GM21526 (cell line): Measurements from ENCODE around the gene GEMIN4.
"Not testable (repeated sequence)": the region's sequence is repeated elsewhere in the genome, so short reads cannot be mapped to it uniquely, and the experiment has no call there.

Source experiments
- ATAC-seq: cut with Tn5 transposase; IDR thresholded peaks from one replicate; pipeline ENCODE4 v1.9.1; 2021; ENCODE audit warnings: moderate library complexity; ENCODE audit not compliant: unreplicated experiment, low FRiP score

The GEMIN4 gene

GRCh38 chr17:781805-782731 lies 30.0 kb upstream of the GEMIN4 start, which contains the start of the genes GLOD4 and MRM3:
GLOD4 (minus strand) TSS chr17:782280; CDS start chr17:782255, 25 bp downstream.
MRM3 (plus strand) TSS chr17:782353; CDS start chr17:782379, 26 bp downstream.
- peak; percentile 83 for ATAC-seq

- ATAC-seq, result no peak
These were observed 26.0 kb upstream of the GEMIN4 start for GRCh38 chr17:778096-778495.

- no peak for ATAC-seq
These were observed 22.2 kb upstream of the GEMIN4 start for GRCh38 chr17:774313-774584.

- no peak for ATAC-seq
These were observed 21.6 kb upstream of the GEMIN4 start for GRCh38 chr17:773467-774312.

GRCh38 chr17:773016-773415 lies 21.0 kb upstream of the GEMIN4 start:
- no peak for ATAC-seq

- no peak for ATAC-seq
These were observed 15.0 kb upstream of the GEMIN4 start for GRCh38 chr17:767076-767475.

GRCh38 chr17:760371-760770 lies 8.3 kb upstream of the GEMIN4 start:
- ATAC-seq, result no peak

GRCh38 chr17:759964-760363 lies 7.9 kb upstream of the GEMIN4 start:
- no peak for ATAC-seq

GRCh38 chr17:756010-756567 lies 4.0 kb upstream of the GEMIN4 start:
- not testable (repeated sequence) for ATAC-seq

- not testable (repeated sequence) for ATAC-seq
These were observed 3.4 kb upstream of the GEMIN4 start for GRCh38 chr17:755319-755961.

- no peak for ATAC-seq
These were observed 1.4 kb upstream of the GEMIN4 start for GRCh38 chr17:753418-753817.

- no peak for ATAC-seq
These were observed 656 bp upstream of the GEMIN4 start for GRCh38 chr17:752620-753219.

GRCh38 chr17:751269-752001 lies 629 bp downstream of the GEMIN4 start:
- ATAC-seq, result peak; percentile 28

- ATAC-seq, result no peak
These were observed 1.5 kb downstream of the GEMIN4 start for GRCh38 chr17:750431-751037.

- ATAC-seq, result not testable (repeated sequence)
These were observed 2.7 kb downstream of the GEMIN4 start for GRCh38 chr17:749359-749758.

GRCh38 chr17:748604-749003 lies 3.5 kb downstream of the GEMIN4 start:
- not testable (repeated sequence) for ATAC-seq

- ATAC-seq, result no peak
These were observed 5.1 kb downstream of the GEMIN4 start for GRCh38 chr17:746783-747629.

GRCh38 chr17:746181-746580 lies 5.9 kb downstream of the GEMIN4 start:
- ATAC-seq, result no peak
